Colon (tissue), 2 donors: ENCODE data around the gene DNAH14.
"Not testable (repeated sequence)": the region's sequence is repeated elsewhere in the genome, so short reads cannot be mapped to it uniquely, and the experiment has no call there.

ENCODE experiments used
- FAIRE-seq: peaks from 2 replicates; lab custom pipeline; 2012; peaks lifted over from hg19 to GRCh38; lab: Jason Lieb, UNC
- donor health status: control.
- donor health status: control.

Gene DNAH14

GRCh38 chr1:224929335-224930237, at the start of gene DNAH14:
DNAH14 (plus strand) TSS chr1:224929675; CDS start chr1:224952703, 23,028 bp downstream.
- no peak for FAIRE-seq

- FAIRE-seq, result no peak
Measured at GRCh38 chr1:224880593-224881307, 48.7 kb upstream of the DNAH14 start.

GRCh38 chr1:224881308-224881692, 48.2 kb upstream of the DNAH14 start:
- FAIRE-seq, result not testable (repeated sequence)

- FAIRE-seq, result no peak
Measured at GRCh38 chr1:224881762-224882211, 47.7 kb upstream of the DNAH14 start.

GRCh38 chr1:224882264-224882663, 47.2 kb upstream of the DNAH14 start:
- FAIRE-seq, result no peak

- no peak for FAIRE-seq
Measured at GRCh38 chr1:224883091-224883490, 46.4 kb upstream of the DNAH14 start.

GRCh38 chr1:224884361-224884801, 45.1 kb upstream of the DNAH14 start:
- no peak for FAIRE-seq

- not testable (repeated sequence) for FAIRE-seq
Measured at GRCh38 chr1:224885376-224885775, 44.1 kb upstream of the DNAH14 start.

GRCh38 chr1:224894915-224895314, 34.6 kb upstream of the DNAH14 start:
- no peak for FAIRE-seq

GRCh38 chr1:224896130-224896781, 33.2 kb upstream of the DNAH14 start:
- no peak for FAIRE-seq

GRCh38 chr1:224897529-224898327, 31.7 kb upstream of the DNAH14 start:
- no peak for FAIRE-seq

- no peak for FAIRE-seq
Measured at GRCh38 chr1:224898937-224899336, 30.5 kb upstream of the DNAH14 start.

GRCh38 chr1:224900062-224900630, 29.3 kb upstream of the DNAH14 start:
- no peak for FAIRE-seq

- FAIRE-seq, result no peak
Measured at GRCh38 chr1:224901087-224901810, 28.2 kb upstream of the DNAH14 start.

GRCh38 chr1:224903955-224904354, 25.5 kb upstream of the DNAH14 start:
- FAIRE-seq, result no peak

GRCh38 chr1:224906340-224906739, 23.1 kb upstream of the DNAH14 start:
- no peak for FAIRE-seq

- FAIRE-seq, result no peak
Measured at GRCh38 chr1:224911217-224911616, 18.3 kb upstream of the DNAH14 start.

GRCh38 chr1:224914292-224914900, 15.1 kb upstream of the DNAH14 start:
- FAIRE-seq, result no peak

- FAIRE-seq, result no peak
Measured at GRCh38 chr1:224919508-224919907, 10.0 kb upstream of the DNAH14 start.

- no peak for FAIRE-seq
Measured at GRCh38 chr1:224920930-224921329, 8.5 kb upstream of the DNAH14 start.
